Hematopoietic multipotent progenitor cell treated with erythropoietin and hydrocortisone succinate and interleukin-3 and kit ligand, for 8 days (in vitro differentiated cells): ENCODE measurements around the gene PCDHA4.
"Not testable (repeated sequence)": the region's sequence is repeated elsewhere in the genome, so short reads cannot be mapped to it uniquely, and the experiment has no call there.

Source experiments
- DNase-seq: peaks from one replicate; pipeline ENCODE4 v3.0.0-alpha.2; 2015

Gene PCDHA4

GRCh38 chr5:140806834-140807775 is at the start of gene PCDHA4:
PCDHA4 (plus strand) TSS chr5:140807068.
- peak; percentile 22 for DNase-seq

GRCh38 chr5:140764177-140764973 is 42.5 kb upstream of the PCDHA4 start:
- peak; percentile 6 for DNase-seq

- no peak for DNase-seq
Measured at GRCh38 chr5:140767444-140767843, 39.4 kb upstream of the PCDHA4 start.

GRCh38 chr5:140780512-140780911 is 26.4 kb upstream of the PCDHA4 start:
- no peak for DNase-seq

- DNase-seq = peak; percentile 5
Measured at GRCh38 chr5:140785905-140786686, 20.8 kb upstream of the PCDHA4 start, which contains the start of gene PCDHA1. PCDHA1 (plus strand) TSS chr5:140786140.

- not testable (repeated sequence) for DNase-seq
Measured at GRCh38 chr5:140787422-140787821, 19.4 kb upstream of the PCDHA4 start.

GRCh38 chr5:140787849-140788504 is 18.9 kb upstream of the PCDHA4 start:
- DNase-seq = not testable (repeated sequence)

GRCh38 chr5:140791089-140791488 is 15.8 kb upstream of the PCDHA4 start:
- DNase-seq = no peak

- DNase-seq = no peak
Measured at GRCh38 chr5:140794595-140795258, 12.1 kb upstream of the PCDHA4 start, which contains the start of gene PCDHA2. PCDHA2 (plus strand) TSS chr5:140794852.

- DNase-seq = peak; percentile 3
Measured at GRCh38 chr5:140795259-140795641, 11.6 kb upstream of the PCDHA4 start.

- DNase-seq = not testable (repeated sequence)
Measured at GRCh38 chr5:140796072-140796717, 10.7 kb upstream of the PCDHA4 start.

GRCh38 chr5:140796718-140797095 is 10.2 kb upstream of the PCDHA4 start:
- DNase-seq = no peak

GRCh38 chr5:140800816-140801493 is 5.9 kb upstream of the PCDHA4 start, which contains the start of gene PCDHA3:
PCDHA3 (plus strand) TSS chr5:140801057.
- DNase-seq = peak; percentile 9

GRCh38 chr5:140801494-140801841 is 5.4 kb upstream of the PCDHA4 start:
- no peak for DNase-seq

- not testable (repeated sequence) for DNase-seq
Measured at GRCh38 chr5:140802381-140802780, 4.5 kb upstream of the PCDHA4 start.

GRCh38 chr5:140802781-140803271 is 4.0 kb upstream of the PCDHA4 start:
- DNase-seq = no peak

GRCh38 chr5:140808241-140808888 is 1.5 kb downstream of the PCDHA4 start:
- DNase-seq = not testable (repeated sequence)

- no peak for DNase-seq
Measured at GRCh38 chr5:140808889-140809291, 2.0 kb downstream of the PCDHA4 start.

GRCh38 chr5:140821375-140822280 is 14.8 kb downstream of the PCDHA4 start, which contains the start of gene PCDHA5:
PCDHA5 (plus strand) TSS chr5:140821613.
- DNase-seq = peak; percentile 39
